IPS-15b (cell line): Measurements from ENCODE around the gene SYNJ2.
"Not testable (repeated sequence)": the region's sequence is repeated elsewhere in the genome, so short reads cannot be mapped to it uniquely, and the experiment has no call there.

Experiments
- H3K27me3 ChIP-seq: one replicate; pipeline ENCODE4 v1.6.1; 2013; ENCODE audit warnings: low read length; ENCODE audit not compliant: control insufficient read depth, insufficient read depth
- H3K36me3 ChIP-seq: one replicate; pipeline ENCODE4 v1.6.1; 2013; ENCODE audit warnings: low read length; ENCODE audit not compliant: control insufficient read depth, insufficient read depth
- H3K4me1 ChIP-seq: one replicate; pipeline ENCODE4 v1.6.1; 2013; ENCODE audit warnings: mild to moderate bottlenecking, low read length; ENCODE audit not compliant: control insufficient read depth, insufficient read depth
- H3K4me3 ChIP-seq: one replicate; pipeline ENCODE4 v1.5.1; 2013; ENCODE audit warnings: low read depth, low read length
- H3K9ac ChIP-seq: one replicate; pipeline ENCODE4 v1.6.1; 2013; ENCODE audit warnings: low read depth, mild to moderate bottlenecking, low read length
- H3K9me3 ChIP-seq: one replicate; pipeline ENCODE4 v1.6.1; 2013; ENCODE audit warnings: mild to moderate bottlenecking, low read length; ENCODE audit not compliant: control insufficient read depth, insufficient read depth

The SYNJ2 gene

GRCh38 chr6:157944983-157945931, 36.4 kb upstream of the SYNJ2 start:
- no peaks in the 10 kb centered on the region for H3K9me3 ChIP-seq
- H3K4me3 ChIP-seq = no peak overlapping the region
- H3K4me1 ChIP-seq = no peaks in the 10 kb centered on the region
- H3K27me3 ChIP-seq = no peaks in the 10 kb centered on the region
- H3K36me3 ChIP-seq = peaks cover 12% of the 10 kb centered on the region
- no peak overlapping the region for H3K9ac ChIP-seq

- H3K4me1 ChIP-seq = no peaks in the 10 kb centered on the region
- H3K9me3 ChIP-seq = no peaks in the 10 kb centered on the region
- H3K36me3 ChIP-seq = peaks cover 11% of the 10 kb centered on the region
- no peak overlapping the region for H3K9ac ChIP-seq
- H3K27me3 ChIP-seq = no peaks in the 10 kb centered on the region
- H3K4me3 ChIP-seq = no peak overlapping the region
These were observed 35.5 kb upstream of the SYNJ2 start for GRCh38 chr6:157946053-157946617.

DNA sequence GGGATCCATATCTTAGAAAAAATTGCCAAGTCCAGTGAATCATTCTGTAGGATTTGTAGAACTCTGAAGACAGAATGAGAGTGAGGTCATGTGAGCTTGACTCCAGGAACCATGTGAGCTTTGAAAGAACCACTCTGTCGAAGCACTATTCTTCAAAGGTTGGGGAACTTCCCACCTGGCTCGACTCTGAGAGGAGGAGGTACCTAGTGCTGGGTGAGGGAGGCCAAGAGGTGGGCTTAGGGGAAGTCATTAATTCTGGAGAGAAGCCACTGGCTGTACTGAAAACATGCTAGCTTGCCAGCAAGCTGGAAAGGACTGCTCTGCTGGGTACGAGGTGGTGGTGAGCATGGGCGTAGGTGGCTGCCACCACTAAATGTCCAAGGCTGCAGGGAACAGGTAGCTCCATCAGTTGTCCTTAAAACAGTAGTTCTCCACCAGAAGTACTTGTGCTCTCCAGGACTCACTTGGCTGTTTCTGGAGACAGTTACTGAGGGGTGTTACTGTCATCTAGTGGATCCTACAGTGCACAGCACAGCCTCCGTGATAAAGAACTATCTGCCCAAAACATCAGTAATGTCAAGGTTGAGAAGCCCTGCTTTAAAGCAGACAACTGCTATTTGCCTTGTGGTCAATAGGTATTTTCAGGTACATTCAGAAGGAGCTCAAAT, 34.7 kb upstream of the SYNJ2 start:
- no peaks in the 10 kb centered on the region for H3K27me3 ChIP-seq
- H3K9me3 ChIP-seq = no peaks in the 10 kb centered on the region
- peaks cover 6% of the 10 kb centered on the region for H3K36me3 ChIP-seq
- no peak overlapping the region for H3K4me3 ChIP-seq
- no peak overlapping the region for H3K9ac ChIP-seq
- no peaks in the 10 kb centered on the region for H3K4me1 ChIP-seq

DNA sequence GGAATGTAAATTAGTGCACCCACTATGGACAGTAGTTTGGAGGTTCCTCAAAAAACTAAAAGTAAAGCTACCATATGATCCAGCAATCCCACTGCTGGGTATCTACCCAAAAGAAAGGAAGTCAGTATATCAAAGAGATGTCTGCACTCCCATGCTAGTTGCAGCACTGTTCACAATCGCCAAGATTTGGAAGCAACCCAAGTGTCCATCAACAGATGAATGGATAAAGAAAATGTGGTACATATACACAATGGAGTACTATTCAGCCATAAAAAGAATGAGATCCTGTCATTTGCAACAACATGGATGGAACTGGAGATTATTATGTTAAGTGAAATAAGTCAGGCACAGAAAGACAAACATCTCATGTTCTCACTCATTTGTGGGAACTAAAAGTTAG, 30.8 kb upstream of the SYNJ2 start:
- H3K36me3 ChIP-seq, H3K4me3 ChIP-seq, H3K4me1 ChIP-seq, H3K9me3 ChIP-seq, H3K9ac ChIP-seq, H3K27me3 ChIP-seq: not testable (repeated sequence)

GRCh38 chr6:157951828-157952227, 29.8 kb upstream of the SYNJ2 start:
- Histone ChIP-seq H3K9me3 (no peaks in the 10 kb centered on the region), H3K27me3 (no peaks in the 10 kb centered on the region), H3K4me3 (no peak overlapping the region), H3K36me3 (no peaks in the 10 kb centered on the region), H3K9ac (no peak overlapping the region), H3K4me1 (no peaks in the 10 kb centered on the region)

- no peaks in the 10 kb centered on the region for H3K9me3 ChIP-seq
- H3K9ac ChIP-seq = no peak overlapping the region
- H3K4me1 ChIP-seq = no peaks in the 10 kb centered on the region
These were observed 28.8 kb upstream of the SYNJ2 start for GRCh38 chr6:157952861-157953351.

DNA sequence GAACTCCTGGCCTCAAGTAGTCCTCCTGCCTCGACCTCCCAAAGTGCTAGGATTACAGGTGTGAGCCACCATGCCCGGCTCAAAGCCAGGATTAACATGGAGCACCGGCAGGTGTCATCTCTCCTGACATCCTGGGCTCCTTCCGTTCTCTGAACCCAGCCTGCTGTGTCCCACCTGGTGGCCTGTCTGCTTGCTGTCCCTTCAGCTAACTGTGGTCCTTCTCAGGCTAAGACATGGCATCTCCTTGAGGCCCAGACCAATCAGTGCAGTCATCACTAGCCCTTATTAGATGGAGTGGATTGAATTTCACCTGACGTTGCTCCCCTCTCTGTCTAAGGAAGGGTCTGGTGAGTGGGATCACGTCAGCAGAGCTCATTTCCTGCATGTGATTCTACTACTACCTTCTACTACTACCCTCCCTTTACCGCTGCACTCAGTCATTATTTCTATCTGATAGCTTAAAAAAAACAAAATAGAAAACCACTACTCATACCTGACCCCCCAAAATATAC, 28.0 kb upstream of the SYNJ2 start:
- no peak overlapping the region for H3K4me3 ChIP-seq

More at GRCh38 chr6:157952861-157953351, 28.8 kb upstream of the SYNJ2 start:
- no peaks in the 10 kb centered on the region for H3K27me3 ChIP-seq
- no peaks in the 10 kb centered on the region for H3K36me3 ChIP-seq
- no peak overlapping the region for H3K4me3 ChIP-seq

DNA sequence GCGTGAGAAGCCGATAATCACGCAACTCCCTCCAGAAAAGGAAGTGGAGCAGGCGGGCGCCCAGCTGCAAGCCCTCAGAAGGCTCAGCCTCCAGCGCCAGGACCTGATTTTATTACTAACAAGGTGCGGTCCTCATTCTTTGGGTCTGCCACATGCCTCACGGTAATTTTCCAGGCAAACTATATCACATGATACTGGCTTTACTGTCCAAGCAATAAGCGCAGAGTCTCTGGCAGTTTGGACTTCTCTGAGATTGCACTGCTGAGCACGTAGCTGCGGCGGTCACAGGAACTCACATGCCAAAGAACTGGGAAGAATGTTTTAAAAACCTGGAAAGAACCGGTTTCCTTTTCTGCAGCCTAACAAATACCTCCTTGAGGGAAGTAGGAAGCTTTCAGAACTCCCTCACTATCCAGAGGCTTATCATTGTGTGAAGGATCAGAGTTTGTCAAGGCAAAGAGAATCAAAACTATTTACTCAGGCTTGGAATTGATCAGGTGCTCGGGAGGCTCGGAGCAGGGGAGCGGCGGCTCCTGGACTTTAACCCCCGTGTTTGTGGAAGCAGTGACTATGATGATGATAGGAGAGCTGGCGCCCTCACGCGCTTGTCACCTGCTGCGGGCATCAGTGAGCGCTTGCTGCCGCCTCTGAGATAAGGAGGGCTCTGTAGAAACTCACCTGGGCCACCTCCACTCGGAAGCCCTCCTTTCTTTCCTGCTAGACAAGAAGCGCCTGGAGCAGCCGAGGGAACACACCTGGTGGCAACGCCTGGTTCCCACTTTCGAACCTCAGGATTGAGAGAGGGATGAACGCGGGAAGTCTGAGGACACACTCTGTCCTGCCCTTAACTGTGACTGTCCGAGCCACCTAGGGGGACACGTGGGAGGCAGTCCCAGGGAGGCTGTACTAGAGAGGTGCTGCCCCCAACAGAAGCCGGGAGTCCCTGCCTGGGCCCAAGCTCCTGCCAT, 27.2 kb upstream of the SYNJ2 start:
- H3K4me3 ChIP-seq = no peak overlapping the region
- no peak overlapping the region for H3K9ac ChIP-seq
- H3K4me1 ChIP-seq = no peaks in the 10 kb centered on the region
- no peaks in the 10 kb centered on the region for H3K9me3 ChIP-seq
- no peaks in the 10 kb centered on the region for H3K27me3 ChIP-seq
- H3K36me3 ChIP-seq = no peaks in the 10 kb centered on the region

More for the DNA sequence above, 28.0 kb upstream of the SYNJ2 start:
- H3K9me3 ChIP-seq = no peaks in the 10 kb centered on the region
- H3K36me3 ChIP-seq = no peaks in the 10 kb centered on the region
- H3K27me3 ChIP-seq = no peaks in the 10 kb centered on the region
- H3K9ac ChIP-seq = no peak overlapping the region
- H3K4me1 ChIP-seq = no peaks in the 10 kb centered on the region

GRCh38 chr6:157955675-157956074, 26.0 kb upstream of the SYNJ2 start:
- Histone ChIP-seq H3K9me3 (no peaks in the 10 kb centered on the region), H3K27me3 (no peaks in the 10 kb centered on the region), H3K36me3 (no peaks in the 10 kb centered on the region), H3K4me3 (no peak overlapping the region), H3K9ac (no peak overlapping the region), H3K4me1 (no peaks in the 10 kb centered on the region)

DNA sequence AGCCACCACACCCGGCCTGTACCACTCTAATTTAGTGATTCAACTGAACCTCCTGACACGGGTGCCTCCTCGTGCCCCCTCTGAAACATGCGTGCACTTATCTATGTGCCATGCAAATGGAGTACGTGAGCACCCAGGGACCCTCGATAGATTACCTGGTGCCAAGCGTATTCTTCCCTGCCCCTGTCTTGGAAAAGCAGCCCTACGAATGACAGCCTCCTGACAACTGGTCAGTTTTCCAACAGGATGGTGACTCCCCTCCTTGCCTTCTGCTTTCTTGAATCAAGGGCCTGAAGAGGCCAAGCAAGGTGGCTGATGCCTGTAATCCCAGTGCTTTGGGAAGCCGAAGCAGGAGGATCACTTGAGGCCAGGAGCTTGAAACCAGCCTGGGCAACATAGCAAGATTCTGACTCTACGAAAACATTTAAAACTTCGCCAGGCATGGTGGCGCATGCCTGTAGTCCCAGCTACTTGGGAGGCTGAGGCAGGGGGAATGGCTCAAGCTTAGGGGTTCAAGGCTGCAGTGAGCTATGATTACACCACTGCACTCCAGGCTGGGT, 25.4 kb upstream of the SYNJ2 start:
- no peaks in the 10 kb centered on the region for H3K9me3 ChIP-seq

More for the DNA sequence above, 25.4 kb upstream of the SYNJ2 start:
- Histone ChIP-seq H3K36me3 (no peaks in the 10 kb centered on the region), H3K27me3 (no peaks in the 10 kb centered on the region), H3K4me3 (no peak overlapping the region), H3K4me1 (peaks cover 2% of the 10 kb centered on the region), H3K9ac (no peak overlapping the region)
